Prostate gland (tissue), 2 donors: ENCODE data around the gene HS3ST6. TPM values are rescaled to one million over a fixed set of nuclear protein-coding genes. Genes with fewer than 3 reads are reported as not detected.

Experiments used
- DNase-seq: peaks from one replicate; pipeline ENCODE4 v3.0.0-alpha.2; 2019; ENCODE audit warnings: low spot score
- H3K27ac ChIP-seq, 2 donors: fragments of 200-600 bp; sonication (generic); 2 replicates each; pipeline ENCODE4 v1.5.1; 2017 to 2019
- H3K27me3 ChIP-seq: fragments of 200-600 bp; sonication (generic); replicated peaks from 2 replicates; pipeline ENCODE4 v1.5.1; 2019; ENCODE audit not compliant: insufficient read depth
- H3K36me3 ChIP-seq, 2 donors: fragments of 200-600 bp; sonication (generic); 1 replicate in 1 of 2; 2 replicates in 1 of 2; pipeline versions ENCODE4 v1.5.1 to v1.8.1; 2017 to 2019
- H3K4me1 ChIP-seq: fragments of 200-600 bp; sonication (generic); replicated peaks from 2 replicates; pipeline ENCODE4 v1.5.1; 2019
- H3K4me3 ChIP-seq, 2 donors: fragments of 200-600 bp; sonication (generic); 2 replicates each; pipeline ENCODE4 v1.5.1; 2017 to 2019
- H3K9me3 ChIP-seq: fragments of 200-600 bp; sonication (generic); 2 replicates; pipeline ENCODE4 v1.5.1; 2017
- CTCF ChIP-seq, 4 experiments: fragments of 200-600 bp in 2 of 4; fragments of 450-650 bp in 2 of 4; sonication (generic) in 2 of 4; IDR thresholded peaks; 1 replicate in 3 of 4; 2 replicates in 1 of 4; pipeline ENCODE4 v1.5.1; 2016 to 2019; ENCODE audit warnings: antibody characterized with exemption in 4 of 4, mild to moderate bottlenecking in 2 of 4, moderate library complexity in 2 of 4
- POLR2A ChIP-seq: fragments of 450-650 bp; IDR thresholded peaks from one replicate; pipeline ENCODE4 v1.6.1; 2016; ENCODE audit warnings: antibody characterized with exemption, mild to moderate bottlenecking
- POLR2AphosphoS5 ChIP-seq: sonication (generic); formaldehyde crosslinking; IDR thresholded peaks from one replicate; pipeline ENCODE4 v1.6.1; 2017; ENCODE audit warnings: antibody characterized with exemption
- WGBS: methylation state at CpG from one replicate; pipeline ENCODE4 v1.1.5; 2018; 5-methylcytosine and 5-hydroxymethylcytosine counted together
- intact Hi-C: fragments of 100-400 bp; cut with DNase I; formaldehyde crosslinking; loops from one replicate; pipeline ENCODE4 v1.14.2; 2022
- total RNA-seq, 2 donors: library from RNA; depleted of rRNA; stranded (reverse); fragments of >200 nt; gene quantifications; one replicate each; pipeline ENCODE4 v1.1.0, GENCODE V29; 2016

HS3ST6 gene
- total RNA-seq, 2 donors from 2014 or later: 0.77 to 0.91 TPM

GRCh38 chr16:1936945-1937479 lies 18.8 kb upstream of the HS3ST6 start:
- H3K9me3 ChIP-seq: no peaks in the 10 kb centered on the region
- DNase-seq: no peak
- H3K27ac ChIP-seq: no peak overlapping the region
- H3K4me1 ChIP-seq: peaks cover 3% of the 10 kb centered on the region
- no peaks in the 10 kb centered on the region for H3K27me3 ChIP-seq
- WGBS: 95% methylated on average over 11 of the region's 11 CpGs
- H3K4me3 ChIP-seq: no peak overlapping the region
- TF ChIP-seq CTCF (IDR thresholded peaks at IDR 0.05) (no peak), POLR2A (no peak), POLR2AphosphoS5 (no peak)
- peaks cover 3 to 18% of the 10 kb centered on the region in 2 donors for H3K36me3 ChIP-seq
- intact Hi-C loops: no loop called here

- Histone ChIP-seq H3K27me3 (no peaks in the 10 kb centered on the region), H3K9me3 (no peaks in the 10 kb centered on the region), H3K36me3 (peaks cover 0 to 4% of the 10 kb centered on the region in 2 donors), H3K4me3 (no peak overlapping the region), H3K27ac (no peak overlapping the region), H3K4me1 (no peaks in the 10 kb centered on the region)
- DNase-seq: no peak
- intact Hi-C loops: no loop called here
- WGBS: 68% methylated on average over 22 of the region's 23 CpGs
- TF ChIP-seq POLR2AphosphoS5 (no peak), CTCF (IDR thresholded peaks at IDR 0.05) (no peak), POLR2A (no peak)
Measured at GRCh38 chr16:1933097-1933661, 15.0 kb upstream of the HS3ST6 start.

- 75% methylated on average over 18 of the region's 19 CpGs for WGBS
- Histone ChIP-seq H3K27me3 (no peaks in the 10 kb centered on the region), H3K36me3 (no peaks in the 10 kb centered on the region), H3K4me3 (no peak overlapping the region), H3K4me1 (no peaks in the 10 kb centered on the region), H3K9me3 (no peaks in the 10 kb centered on the region), H3K27ac (no peak overlapping the region)
- intact Hi-C loops: no loop called here
- DNase-seq: no peak
- peak in 1 of 4 experiments; percentile 12 for TF ChIP-seq CTCF (IDR thresholded peaks at IDR 0.05)
- no peak for TF ChIP-seq POLR2AphosphoS5
- no peak for TF ChIP-seq POLR2A
Measured at GRCh38 chr16:1932050-1933028, 14.1 kb upstream of the HS3ST6 start.

GRCh38 chr16:1930338-1930720 lies 12.1 kb upstream of the HS3ST6 start:
- H3K36me3 ChIP-seq: no peaks in the 10 kb centered on the region
- TF ChIP-seq POLR2A: no peak
- TF ChIP-seq CTCF (IDR thresholded peaks at IDR 0.05): no peak
- no peak for TF ChIP-seq POLR2AphosphoS5
- no peak overlapping the region for H3K27ac ChIP-seq
- H3K4me1 ChIP-seq: no peaks in the 10 kb centered on the region
- DNase-seq: no peak
- WGBS: 64% methylated on average over 10 of the region's 10 CpGs
- no peaks in the 10 kb centered on the region for H3K27me3 ChIP-seq
- H3K4me3 ChIP-seq: no peak overlapping the region
- intact Hi-C loops: no loop called here
- no peaks in the 10 kb centered on the region for H3K9me3 ChIP-seq
